Measurements from ENCODE around the gene HLA-DMA.

GRCh38 chr6:32905078-32905477 is 47.8 kb downstream of the HLA-DMA start:
- TF ChIP-seq, protein P1, sequence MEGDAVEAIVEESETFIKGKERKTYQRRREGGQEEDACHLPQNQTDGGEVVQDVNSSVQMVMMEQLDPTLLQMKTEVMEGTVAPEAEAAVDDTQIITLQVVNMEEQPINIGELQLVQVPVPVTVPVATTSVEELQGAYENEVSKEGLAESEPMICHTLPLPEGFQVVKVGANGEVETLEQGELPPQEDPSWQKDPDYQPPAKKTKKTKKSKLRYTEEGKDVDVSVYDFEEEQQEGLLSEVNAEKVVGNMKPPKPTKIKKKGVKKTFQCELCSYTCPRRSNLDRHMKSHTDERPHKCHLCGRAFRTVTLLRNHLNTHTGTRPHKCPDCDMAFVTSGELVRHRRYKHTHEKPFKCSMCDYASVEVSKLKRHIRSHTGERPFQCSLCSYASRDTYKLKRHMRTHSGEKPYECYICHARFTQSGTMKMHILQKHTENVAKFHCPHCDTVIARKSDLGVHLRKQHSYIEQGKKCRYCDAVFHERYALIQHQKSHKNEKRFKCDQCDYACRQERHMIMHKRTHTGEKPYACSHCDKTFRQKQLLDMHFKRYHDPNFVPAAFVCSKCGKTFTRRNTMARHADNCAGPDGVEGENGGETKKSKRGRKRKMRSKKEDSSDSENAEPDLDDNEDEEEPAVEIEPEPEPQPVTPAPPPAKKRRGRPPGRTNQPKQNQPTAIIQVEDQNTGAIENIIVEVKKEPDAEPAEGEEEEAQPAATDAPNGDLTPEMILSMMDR (IDR thresholded peaks at IDR 0.05): no peak
- TF ChIP-seq POLR2AphosphoS5 (IDR thresholded peaks at IDR 0.05): no peak
- no peak for TF ChIP-seq POLR2A (IDR thresholded peaks at IDR 0.05)
